Spleen (tissue), 11 donors: ENCODE data around the gene GNB1. TPM values are rescaled to one million over a fixed set of nuclear protein-coding genes. Genes with fewer than 3 reads are reported as not detected.

Source experiments
- DNase-seq: peaks from one replicate; pipeline ENCODE4 v3.0.0-alpha.2; 2020
- H3K27ac ChIP-seq, 8 donors: fragments of 200-600 bp; sonication (generic) in 7 of 8; 1 replicate in 4 of 8; 2 replicates in 4 of 8; pipeline versions ENCODE4 v1.5.0 to v1.8.0; 2016 to 2021; ENCODE audit warnings: inconsistent platforms in 4 of 8, mild to moderate bottlenecking in 4 of 8, moderate library complexity in 1 of 8
- H3K27me3 ChIP-seq, 7 donors: fragments of 200-600 bp; sonication (generic) in 6 of 7; replicated peaks in 1 of 7; 1 replicate in 4 of 7; 2 replicates in 3 of 7; pipeline versions ENCODE4 v1.5.0 to v1.8.0; 2016 to 2021; ENCODE audit warnings: inconsistent platforms in 3 of 7, mild to moderate bottlenecking in 1 of 7
- H3K36me3 ChIP-seq, 6 donors: fragments of 200-600 bp; sonication (generic) in 5 of 6; 1 replicate in 4 of 6; 2 replicates in 2 of 6; pipeline versions ENCODE4 v1.5.0 to v1.8.0; 2016 to 2021; ENCODE audit warnings: inconsistent platforms in 2 of 6
- H3K4me1 ChIP-seq, 6 donors: fragments of 200-600 bp; sonication (generic) in 5 of 6; 1 replicate in 3 of 6; 2 replicates in 3 of 6; pipeline versions ENCODE4 v1.5.0 to v1.8.0; 2016 to 2021; ENCODE audit warnings: inconsistent platforms in 3 of 6
- H3K4me3 ChIP-seq, 8 donors: fragments of 200-600 bp; sonication (generic) in 7 of 8; 1 replicate in 4 of 8; 2 replicates in 4 of 8; pipeline versions ENCODE4 v1.5.0 to v1.8.0; 2016 to 2021; ENCODE audit warnings: inconsistent platforms in 4 of 8, mild to moderate bottlenecking in 4 of 8, moderate library complexity in 2 of 8
- H3K9me3 ChIP-seq, 8 donors: fragments of 200-600 bp; sonication (generic) in 7 of 8; 1 replicate in 4 of 8; 2 replicates in 4 of 8; pipeline versions ENCODE4 v1.5.0 to v1.8.0; 2016 to 2021; ENCODE audit warnings: inconsistent platforms in 4 of 8
- CTCF ChIP-seq, 11 experiments: fragments of 200-600 bp in 7 of 11; fragments of 450-650 bp in 4 of 11; sonication (generic) in 4 of 11; IDR thresholded peaks in 8 of 11; conservative IDR thresholded peaks in 3 of 11; 1 replicate in 7 of 11; 2 replicates in 4 of 11; pipeline versions ENCODE4 v1.4.0 to v1.8.0; 2016 to 2021; ENCODE audit warnings: antibody characterized with exemption in 11 of 11, inconsistent platforms in 4 of 11, mild to moderate bottlenecking in 1 of 11
- POLR2A ChIP-seq, 3 donors: fragments of 450-650 bp; IDR thresholded peaks; one replicate each; pipeline ENCODE4 v1.5.1; 2017; ENCODE audit warnings: antibody characterized with exemption in 3 of 3, mild to moderate bottlenecking in 1 of 3
- POLR2AphosphoS5 ChIP-seq, 3 donors: sonication (generic); formaldehyde crosslinking; IDR thresholded peaks; one replicate each; pipeline ENCODE4 v1.5.1; 2017; ENCODE audit warnings: antibody characterized with exemption in 3 of 3
- whole genome bisulfite sequencing, 5 donors: extraction: QIAGEN DNeasy Blood & Tissue Kit in 3 of 5; methylation state at CpG; one replicate each; pipeline versions ENCODE4 v1.1.5 to v1.1.7; 2013 to 2018; 5-methylcytosine and 5-hydroxymethylcytosine counted together
- intact Hi-C: fragments of 100-400 bp; cut with DNase I; formaldehyde crosslinking; loops from one replicate; pipeline ENCODE4 v1.15.0; 2023; ENCODE audit warnings: low total_unique reads
- polyA plus RNA-seq, 3 donors: library from polyadenylated mRNA; stranded (reverse); fragments of 200-250 nt; gene quantifications; one replicate each; pipeline ENCODE4 v1.2.1, GENCODE V29; 2013
- total RNA-seq, 7 donors: library from RNA; depleted of rRNA in 3 of 7; stranded (reverse); fragments of >200 nt in 3 of 7; fragmentation: NEBNext Ultra II Directional in 4 of 7; extraction: Animal tissue kit (Norgen Biotek cat#: 25700) in 4 of 7; gene quantifications; one replicate each; pipeline versions ENCODE4 v1.1.0 to v1.2.1, GENCODE V29; 2016 to 2021
- donor health status: healthy with polysubstance abuse.
- donor health status: DM: no; HTN: no; CAD: no; lungs with moderate emphysema.
- donor health status: DM: no; HTN: no; CAD: no.
- donor health status: Bipolar disorder and iron deficiency.
- donor health status: healthy.
- donor health status: DM: no; HTN: no; CAD: no.
- donor health status: DM: yes; HTN: yes; CAD: no.

The GNB1 gene
- total and polyA plus RNA-seq, 10 donors: 76.0 to 304 (median 214) TPM

- peak; percentile 76 for DNase-seq
- intact Hi-C loops: no loop called here
- TF ChIP-seq POLR2AphosphoS5 (IDR thresholded peaks at IDR 0.05): peak in 2 of 3 donors; percentile 9 to 31
- no peak for TF ChIP-seq POLR2A (IDR thresholded peaks at IDR 0.05)
- peak overlapping the region in 2 of 8 donors; percentile 72 to 77 for H3K27ac ChIP-seq
- WGBS, 5 donors: 95 to 100% (median 97%) methylated on average over 4 to 20 of the region's 20 CpGs
- H3K4me3 ChIP-seq: no peak overlapping the region
- peaks cover 5 to 73% (median 36%) of the 10 kb centered on the region in 6 donors for H3K4me1 ChIP-seq
- no peaks in the 10 kb centered on the region for H3K9me3 ChIP-seq
- H3K36me3 ChIP-seq: peaks cover 10 to 100% (median 95%) of the 10 kb centered on the region in 6 donors
- no peaks in the 10 kb centered on the region for H3K27me3 ChIP-seq
Observed at GRCh38 chr1:1760345-1760650, 130.6 kb downstream of the GNB1 start.

GRCh38 chr1:1759456-1760344 is 131.2 kb downstream of the GNB1 start:
- Histone ChIP-seq H3K4me1 (peaks cover 5 to 67% (median 33%) of the 10 kb centered on the region in 6 donors), H3K4me3 (no peak overlapping the region), H3K9me3 (no peaks in the 10 kb centered on the region), H3K27me3 (no peaks in the 10 kb centered on the region), H3K27ac (peak overlapping the region in 6 of 8 donors; percentile 60 to 77 (median 70)), H3K36me3 (peaks cover 10 to 100% (median 96%) of the 10 kb centered on the region in 6 donors)
- TF ChIP-seq POLR2AphosphoS5 (IDR thresholded peaks at IDR 0.05) (peak in 1 of 3 donors; percentile 58), POLR2A (IDR thresholded peaks at IDR 0.05) (no peak)
- intact Hi-C loops: no loop called here
- WGBS, 5 donors: 82 to 91% (median 85%) methylated on average over 26 to 37 of the region's 37 CpGs
- peak; percentile 75 for DNase-seq

GRCh38 chr1:1758692-1759455 is 132.0 kb downstream of the GNB1 start:
- Histone ChIP-seq H3K27me3 (no peaks in the 10 kb centered on the region), H3K9me3 (no peaks in the 10 kb centered on the region), H3K36me3 (peaks cover 10 to 100% (median 96%) of the 10 kb centered on the region in 6 donors), H3K4me1 (peaks cover 3 to 61% (median 29%) of the 10 kb centered on the region in 6 donors), H3K4me3 (no peak overlapping the region), H3K27ac (peak overlapping the region in 6 of 8 donors; percentile 60 to 77 (median 70))
- DNase-seq: peak; percentile 89
- WGBS, 5 donors: 60 to 80% (median 65%) methylated on average over 11 to 34 of the region's 34 CpGs
- TF ChIP-seq POLR2AphosphoS5 (IDR thresholded peaks at IDR 0.05) (peak; percentile 63 to 84 (median 64)), CTCF (IDR thresholded peaks at IDR 0.05 in 8 of 11, conservative IDR thresholded peaks at IDR 0.05 in 3 of 11) (no peak), POLR2A (IDR thresholded peaks at IDR 0.05) (no peak)
- intact Hi-C loops: no loop called here

- H3K27ac ChIP-seq: peak overlapping the region in 6 of 8 donors; percentile 60 to 77 (median 70)
- peak; percentile 69 for DNase-seq
- peaks cover 0 to 61% (median 28%) of the 10 kb centered on the region in 6 donors for H3K4me1 ChIP-seq
- 84 to 95% (median 90%) methylated on average over 18 to 27 of the region's 27 CpGs for WGBS, 5 donors
- intact Hi-C loops: no loop called here
- no peaks in the 10 kb centered on the region for H3K27me3 ChIP-seq
- H3K9me3 ChIP-seq: no peaks in the 10 kb centered on the region
- TF ChIP-seq POLR2A (IDR thresholded peaks at IDR 0.05): no peak
- no peak for TF ChIP-seq POLR2AphosphoS5 (IDR thresholded peaks at IDR 0.05)
- TF ChIP-seq CTCF (IDR thresholded peaks at IDR 0.05 in 8 of 11, conservative IDR thresholded peaks at IDR 0.05 in 3 of 11): no peak
- H3K4me3 ChIP-seq: no peak overlapping the region
- peaks cover 10 to 100% (median 96%) of the 10 kb centered on the region in 6 donors for H3K36me3 ChIP-seq
Observed at GRCh38 chr1:1758059-1758621, 132.7 kb downstream of the GNB1 start.
